GM23248 (cell line): ENCODE measurements around the gene CTU2.

Source experiments
- EZH2 ChIP-seq: fragments of 200-600 bp; sonication (generic); IDR thresholded peaks from 2 replicates; pipeline ENCODE4 v1.6.1; 2018; ENCODE audit warnings: antibody characterized with exemption, mild to moderate bottlenecking; ENCODE audit not compliant: insufficient read depth, poor library complexity, severe bottlenecking
- EZH2phosphoT487 ChIP-seq: fragments of 200-600 bp; sonication (generic); IDR thresholded peaks from 2 replicates; pipeline ENCODE4 v1.6.1; 2018; ENCODE audit warnings: antibody characterized with exemption, moderate library complexity, mild to moderate bottlenecking, low read depth; ENCODE audit not compliant: insufficient read depth

- TF ChIP-seq EZH2 (no peak), EZH2phosphoT487 (no peak)
Observed at GRCh38 chr16:88677721-88678120, 28.6 kb upstream of the CTU2 start.
